B cell (primary cell): Measurements from ENCODE around the gene TMEM235. TPM values are rescaled to one million over a fixed set of nuclear protein-coding genes. Genes with fewer than 3 reads are reported as not detected.

Experiments
- ATAC-seq: fragments of 200-7000 bp; cut with Tn5 transposase; one replicate; pipeline ENCODE4 v1.10.0; 2021; ENCODE audit warnings: low read depth, mild to moderate bottlenecking, moderate number of reproducible peaks, moderate library complexity
- CTCF ChIA-PET: fragments of 350-600 bp; sonication (Branson Sonifier 250); formaldehyde crosslinking; loops from one replicate; lab custom pipeline; 2021; ENCODE audit warnings: antibody characterized with exemption, inconsistent platforms; lab: Charles Lee
- POLR2A ChIA-PET: fragments of 350-600 bp; sonication (Branson Sonifier 250); formaldehyde crosslinking; loops from one replicate; lab custom pipeline; 2021; ENCODE audit warnings: antibody characterized with exemption; lab: Charles Lee
- DNase-seq: peaks from one replicate; pipeline ENCODE4 v3.0.0; 2013
- H2AFZ ChIP-seq: 2 replicates; pipeline ENCODE4 v1.6.1; 2012; ENCODE audit warnings: mild to moderate bottlenecking, low read depth, low read length; ENCODE audit not compliant: insufficient read depth, poor library complexity, severe bottlenecking
- H3K27ac ChIP-seq, 2 donors: 1 replicate in 1 of 2; 2 replicates in 1 of 2; pipeline ENCODE4 v1.5.1; 2012 to 2013; ENCODE audit warnings: low read length in 2 of 2, mild to moderate bottlenecking in 2 of 2, moderate library complexity in 1 of 2
- H3K27me3 ChIP-seq, 4 experiments: fragments of 200-600 bp in 1 of 4; sonication (generic) in 1 of 4; replicated peaks in 1 of 4; 1 replicate in 2 of 4; 2 replicates in 2 of 4; pipeline versions ENCODE4 v1.6.1 to v1.7.0; 2013 to 2016; ENCODE audit warnings: low read length in 3 of 4, mild to moderate bottlenecking in 2 of 4, mixed read lengths in 1 of 4, moderate library complexity in 1 of 4; ENCODE audit not compliant: insufficient read depth in 4 of 4, control insufficient read depth in 3 of 4; ENCODE audit errors: control extremely low read depth in 1 of 4
- H3K36me3 ChIP-seq, 2 experiments: replicated peaks in 1 of 2; 1 replicate in 1 of 2; 2 replicates in 1 of 2; pipeline versions ENCODE4 v1.6.1 to v1.7.1; 2013; ENCODE audit warnings: low read length in 1 of 2; ENCODE audit not compliant: insufficient read depth in 2 of 2, control insufficient read depth in 1 of 2; ENCODE audit errors: control extremely low read depth in 1 of 2, extremely low read depth in 1 of 2
- H3K4me1 ChIP-seq, 2 donors: fragments of 200-600 bp in 1 of 2; sonication (generic) in 1 of 2; 1 replicate in 1 of 2; 2 replicates in 1 of 2; pipeline versions ENCODE4 v1.5.1 to v1.6.1; 2013 to 2017; ENCODE audit warnings: low read length in 2 of 2; ENCODE audit not compliant: control insufficient read depth in 2 of 2, insufficient read depth in 2 of 2
- H3K4me2 ChIP-seq: replicated peaks from 2 replicates; pipeline ENCODE3; 2012; ENCODE audit warnings: mild to moderate bottlenecking, low read depth, low read length; ENCODE audit not compliant: poor library complexity, severe bottlenecking
- H3K4me3 ChIP-seq, 5 experiments: fragments of 200-600 bp in 1 of 5; sonication (generic) in 1 of 5; 1 replicate in 3 of 5; 2 replicates in 2 of 5; pipeline versions ENCODE4 v1.5.1 to v1.7.0; 2011 to 2016; ENCODE audit warnings: low read length in 4 of 5, mild to moderate bottlenecking in 4 of 5, low read depth in 2 of 5, control low read depth in 1 of 5, moderate library complexity in 1 of 5; ENCODE audit not compliant: insufficient read depth in 1 of 5; ENCODE audit errors: control extremely low read depth in 1 of 5, extremely low read depth in 1 of 5
- H3K79me2 ChIP-seq: fragments of 200-600 bp; sonication (generic); one replicate; pipeline ENCODE4 v1.6.0; 2016; ENCODE audit warnings: low read length; ENCODE audit not compliant: control insufficient read depth, insufficient read depth
- H3K9ac ChIP-seq: fragments of 200-600 bp; sonication (generic); 2 replicates; pipeline ENCODE4 v1.6.1; 2017; ENCODE audit warnings: mild to moderate bottlenecking, low read length, moderate library complexity
- H3K9me3 ChIP-seq, 3 donors: one replicate each; pipeline versions ENCODE4 v1.6.1 to v1.7.1; 2013; ENCODE audit warnings: low read length in 2 of 3; ENCODE audit not compliant: control insufficient read depth in 2 of 3, insufficient read depth in 1 of 3; ENCODE audit errors: control extremely low read depth in 1 of 3
- H4K20me1 ChIP-seq: 2 replicates; pipeline ENCODE4 v1.6.0; 2012; ENCODE audit warnings: mild to moderate bottlenecking, low read length; ENCODE audit not compliant: insufficient read depth, control insufficient read depth, poor library complexity, severe bottlenecking
- H3K27ac Mint-ChIP-seq: one replicate; pipeline ENCODE4 v1.8.0; 2021; ENCODE audit warnings: mixed read lengths
- H3K27me3 Mint-ChIP-seq: one replicate; pipeline ENCODE4 v1.8.0; 2021; ENCODE audit warnings: mixed read lengths
- H3K4me1 Mint-ChIP-seq: one replicate; pipeline ENCODE4 v1.8.0; 2021; ENCODE audit warnings: mixed read lengths
- H3K4me3 Mint-ChIP-seq: one replicate; pipeline ENCODE4 v1.8.0; 2021; ENCODE audit warnings: mixed read lengths
- H3K9me3 Mint-ChIP-seq: one replicate; pipeline ENCODE4 v1.8.0; 2022; ENCODE audit warnings: mixed read lengths; ENCODE audit not compliant: insufficient read depth
- CTCF ChIP-seq: fragments of 200-600 bp; IDR thresholded peaks from one replicate; pipeline ENCODE4 v1.8.0; 2022; ENCODE audit warnings: antibody characterized with exemption, mild to moderate bottlenecking
- EZH2 ChIP-seq: IDR thresholded peaks from 2 replicates; pipeline ENCODE4 v1.6.1; 2012; ENCODE audit warnings: borderline replicate concordance, low read depth, mild to moderate bottlenecking, moderate library complexity, low read length; ENCODE audit not compliant: insufficient read depth, poor library complexity, severe bottlenecking
- WGBS: methylation state at CpG from one replicate; pipeline ENCODE4 v1.1.5; 2013; ENCODE audit warnings: missing lambda C conversion rate; ENCODE audit not compliant: insufficient coverage; 5-methylcytosine and 5-hydroxymethylcytosine counted together
- intact Hi-C: fragments of 100-400 bp; cut with micrococcal nuclease; formaldehyde crosslinking; loops from one replicate; pipeline ENCODE4 v1.10.0; 2022
- polyA plus RNA-seq: library from polyadenylated mRNA; depleted of rRNA; stranded (reverse); fragments of >200 nt; gene quantifications from 2 replicates; pipeline ENCODE4 v1.2.3, GENCODE V29; 2012
- total RNA-seq, 2 donors: library from RNA; stranded (reverse); fragments of 120-200 nt in 1 of 2; gene quantifications; 1 replicate in 1 of 2; 2 replicates in 1 of 2; pipeline versions ENCODE4 v1.2.3 to v1.2.4, GENCODE V29; 2013 to 2022

TMEM235 gene
- total and polyA plus RNA-seq, 2 donors (not counting 1 experiment from before 2014, with no cell fraction given) = not detected

- DNase-seq (no peak), ATAC-seq (no peak)
- H3K27me3 ChIP-seq = peaks cover 0 to 26% (median 13%) of the 10 kb centered on the region in 4 experiments
- peaks cover 0 to 4% (median 0%) of the 10 kb centered on the region in 3 donors for H3K9me3 ChIP-seq
- Mint-ChIP-seq H3K4me1 (peaks cover 47% of the 10 kb centered on the region), H3K27me3 (peaks cover 25% of the 10 kb centered on the region), H3K27ac (peak overlapping the region; percentile 11), H3K4me3 (peak overlapping the region; percentile 6), H3K9me3 (no peaks in the 10 kb centered on the region)
- POLR2A ChIA-PET = interaction anchor here (0.9 kb wide), 1 partner anchor 11 kb away, joined by 3 read pairs; no protein-coding TSS in a partner anchor
- peaks cover 4 to 46% of the 10 kb centered on the region in 2 donors for H3K4me1 ChIP-seq
- H3K27ac ChIP-seq = no peak overlapping the region
- CTCF ChIA-PET = interaction anchor here (3.5 to 3.7 kb wide), 2 partner anchors 15 to 23 kb away, joined by 14 to 22 read pairs; no protein-coding TSS in a partner anchor
- 100% methylated on average over 3 of the region's 6 CpGs for WGBS
- no peak overlapping the region for H3K4me2 ChIP-seq
- intact Hi-C loops = no loop called here
- no peaks in the 10 kb centered on the region for H3K36me3 ChIP-seq
- H3K79me2 ChIP-seq = no peaks in the 10 kb centered on the region
- H3K4me3 ChIP-seq = no peak overlapping the region
- no peaks in the 10 kb centered on the region for H4K20me1 ChIP-seq
- H3K9ac ChIP-seq = no peak overlapping the region
- no peak overlapping the region for H2AFZ ChIP-seq
- TF ChIP-seq CTCF (no peak), EZH2 (no peak)
Measured at GRCh38 chr17:78273813-78274212, 42.4 kb downstream of the TMEM235 start.

- Histone ChIP-seq H3K9ac (no peak overlapping the region), H3K9me3 (peaks cover 0 to 4% (median 0%) of the 10 kb centered on the region in 3 donors), H3K4me2 (no peak overlapping the region), H2AFZ (no peak overlapping the region), H3K36me3 (no peaks in the 10 kb centered on the region), H3K4me1 (peaks cover 4 to 56% of the 10 kb centered on the region in 2 donors), H3K4me3 (no peak overlapping the region), H3K79me2 (no peaks in the 10 kb centered on the region), H3K27ac (no peak overlapping the region), H4K20me1 (no peaks in the 10 kb centered on the region), H3K27me3 (peaks cover 0 to 29% (median 11%) of the 10 kb centered on the region in 4 experiments)
- Mint-ChIP-seq H3K27me3 (peaks cover 25% of the 10 kb centered on the region), H3K4me3 (no peak overlapping the region), H3K4me1 (peaks cover 49% of the 10 kb centered on the region), H3K9me3 (no peaks in the 10 kb centered on the region), H3K27ac (peak overlapping the region; percentile 28)
- ChIA-PET POLR2A (interaction anchor here (1.2 to 1.5 kb wide), 2 partner anchors 17 to 19 kb away, joined by 3 to 4 read pairs; no protein-coding TSS in a partner anchor), CTCF (interaction anchor here (0.7 to 3.5 kb wide), 4 partner anchors 8 to 166 kb away, joined by 4 to 22 read pairs (median 10); no protein-coding TSS in a partner anchor)
- ATAC-seq = no peak
- 100% methylated on average over 1 of the region's 5 CpGs for WGBS
- DNase-seq = no peak
- intact Hi-C loops = no loop called here
- TF ChIP-seq CTCF (no peak), EZH2 (no peak)
Measured at GRCh38 chr17:78275355-78275754, 43.9 kb downstream of the TMEM235 start.
